ENCODE data around the gene SH2D1A.
"Not testable (repeated sequence)": the region's sequence is repeated elsewhere in the genome, so short reads cannot be mapped to it uniquely, and the experiment has no call there.

The SH2D1A gene

GRCh38 chrX:124383354-124383753 lies 37.0 kb downstream of the SH2D1A start:
- no peaks in the 10 kb centered on the region for H3K36me3 Mint-ChIP-seq (ENCODE audit: low read depth)

GRCh38 chrX:124386401-124386800 lies 40.0 kb downstream of the SH2D1A start:
- Mint-ChIP-seq H3K4me3 (no peak overlapping the region), H3K4me1 (ENCODE audit: low read depth) (no peaks in the 10 kb centered on the region), H3K27me3 (no peaks in the 10 kb centered on the region), H3K27ac (no peak overlapping the region), H3K9me3 (no peaks in the 10 kb centered on the region), H3K36me3 (ENCODE audit: low read depth) (no peaks in the 10 kb centered on the region)
- intact Hi-C loops (cut with micrococcal nuclease) = no loop called here

More at GRCh38 chrX:124383354-124383753, 37.0 kb downstream of the SH2D1A start:
- no peaks in the 10 kb centered on the region for H3K4me1 Mint-ChIP-seq (ENCODE audit: low read depth)
- no peak overlapping the region for H3K4me3 Mint-ChIP-seq
- no peaks in the 10 kb centered on the region for H3K27me3 Mint-ChIP-seq
- H3K27ac Mint-ChIP-seq = no peak overlapping the region
- no peaks in the 10 kb centered on the region for H3K9me3 Mint-ChIP-seq
- intact Hi-C loops (cut with micrococcal nuclease) = no loop called here

GRCh38 chrX:124388562-124388961 lies 42.2 kb downstream of the SH2D1A start:
- H3K27ac Mint-ChIP-seq = no peak overlapping the region
- intact Hi-C loops (cut with micrococcal nuclease) = no loop called here

GRCh38 chrX:124392794-124393193 lies 46.4 kb downstream of the SH2D1A start:
- Mint-ChIP-seq H3K27ac (no peak overlapping the region), H3K4me3 (no peak overlapping the region), H3K36me3 (ENCODE audit: low read depth) (no peaks in the 10 kb centered on the region), H3K4me1 (ENCODE audit: low read depth) (no peaks in the 10 kb centered on the region), H3K27me3 (no peaks in the 10 kb centered on the region), H3K9me3 (no peaks in the 10 kb centered on the region)
- intact Hi-C loops (cut with micrococcal nuclease) = no loop called here

More at GRCh38 chrX:124388562-124388961, 42.2 kb downstream of the SH2D1A start:
- no peaks in the 10 kb centered on the region for H3K36me3 Mint-ChIP-seq (ENCODE audit: low read depth)
- H3K27me3 Mint-ChIP-seq = no peaks in the 10 kb centered on the region
- no peak overlapping the region for H3K4me3 Mint-ChIP-seq
- H3K4me1 Mint-ChIP-seq (ENCODE audit: low read depth) = no peaks in the 10 kb centered on the region
- H3K9me3 Mint-ChIP-seq = no peaks in the 10 kb centered on the region

GRCh38 chrX:124393238-124393637 lies 46.9 kb downstream of the SH2D1A start:
- H3K4me3 Mint-ChIP-seq = no peak overlapping the region
- H3K9me3 Mint-ChIP-seq = no peaks in the 10 kb centered on the region
- H3K27me3 Mint-ChIP-seq = no peaks in the 10 kb centered on the region
- H3K27ac Mint-ChIP-seq = no peak overlapping the region
- intact Hi-C loops (cut with micrococcal nuclease) = no loop called here
- H3K36me3 Mint-ChIP-seq (ENCODE audit: low read depth) = no peaks in the 10 kb centered on the region
- H3K4me1 Mint-ChIP-seq (ENCODE audit: low read depth) = no peaks in the 10 kb centered on the region

GRCh38 chrX:124393659-124394058 lies 47.3 kb downstream of the SH2D1A start:
- Mint-ChIP-seq H3K4me3 (no peak overlapping the region), H3K4me1 (ENCODE audit: low read depth) (no peaks in the 10 kb centered on the region), H3K36me3 (ENCODE audit: low read depth) (no peaks in the 10 kb centered on the region), H3K27me3 (no peaks in the 10 kb centered on the region), H3K27ac (no peak overlapping the region), H3K9me3 (no peaks in the 10 kb centered on the region)
- intact Hi-C loops (cut with micrococcal nuclease) = no loop called here

- intact Hi-C loops (cut with micrococcal nuclease) = no loop called here
- H3K9me3 Mint-ChIP-seq = no peaks in the 10 kb centered on the region
- no peak overlapping the region for H3K27ac Mint-ChIP-seq
- H3K4me1 Mint-ChIP-seq (ENCODE audit: low read depth) = no peaks in the 10 kb centered on the region
- H3K36me3 Mint-ChIP-seq (ENCODE audit: low read depth) = no peaks in the 10 kb centered on the region
- no peaks in the 10 kb centered on the region for H3K27me3 Mint-ChIP-seq
- H3K4me3 Mint-ChIP-seq = no peak overlapping the region
These were observed 49.0 kb downstream of the SH2D1A start for GRCh38 chrX:124395145-124395880.

GRCh38 chrX:124401696-124402095 lies 55.3 kb downstream of the SH2D1A start:
- Mint-ChIP-seq H3K4me3 (no peak overlapping the region), H3K4me1 (ENCODE audit: low read depth) (no peaks in the 10 kb centered on the region), H3K27ac (no peak overlapping the region), H3K36me3 (ENCODE audit: low read depth) (no peaks in the 10 kb centered on the region), H3K9me3 (no peaks in the 10 kb centered on the region), H3K27me3 (no peaks in the 10 kb centered on the region)
- intact Hi-C loops (cut with micrococcal nuclease) = no loop called here

GRCh38 chrX:124405868-124406267 lies 59.5 kb downstream of the SH2D1A start:
- Mint-ChIP-seq H3K27ac (no peak overlapping the region), H3K36me3 (ENCODE audit: low read depth) (no peaks in the 10 kb centered on the region), H3K4me1 (ENCODE audit: low read depth) (no peaks in the 10 kb centered on the region), H3K9me3 (no peaks in the 10 kb centered on the region), H3K27me3 (no peaks in the 10 kb centered on the region), H3K4me3 (no peak overlapping the region)
- intact Hi-C loops (cut with micrococcal nuclease) = no loop called here

- Mint-ChIP-seq H3K9me3 (no peaks in the 10 kb centered on the region), H3K4me3 (no peak overlapping the region), H3K27me3 (no peaks in the 10 kb centered on the region), H3K4me1 (ENCODE audit: low read depth) (no peaks in the 10 kb centered on the region), H3K27ac (no peak overlapping the region), H3K36me3 (ENCODE audit: low read depth) (no peaks in the 10 kb centered on the region)
- intact Hi-C loops (cut with micrococcal nuclease) = no loop called here
These were observed 60.1 kb downstream of the SH2D1A start for GRCh38 chrX:124406294-124407014.

GRCh38 chrX:124407226-124407625 lies 60.9 kb downstream of the SH2D1A start:
- Mint-ChIP-seq H3K27ac (no peak overlapping the region), H3K9me3 (no peaks in the 10 kb centered on the region), H3K27me3 (no peaks in the 10 kb centered on the region), H3K4me1 (ENCODE audit: low read depth) (no peaks in the 10 kb centered on the region), H3K36me3 (ENCODE audit: low read depth) (no peaks in the 10 kb centered on the region), H3K4me3 (no peak overlapping the region)
- intact Hi-C loops (cut with micrococcal nuclease) = no loop called here

GRCh38 chrX:124408380-124408779 lies 62.0 kb downstream of the SH2D1A start:
- H3K9me3 Mint-ChIP-seq; H3K27me3 Mint-ChIP-seq; H3K27ac Mint-ChIP-seq; H3K36me3 Mint-ChIP-seq (ENCODE audit: low read depth); H3K4me1 Mint-ChIP-seq (ENCODE audit: low read depth); H3K4me3 Mint-ChIP-seq; intact Hi-C loops (cut with micrococcal nuclease): not testable (repeated sequence)

- intact Hi-C loops (cut with micrococcal nuclease) = no loop called here
- no peaks in the 10 kb centered on the region for H3K9me3 Mint-ChIP-seq
- H3K36me3 Mint-ChIP-seq (ENCODE audit: low read depth) = no peaks in the 10 kb centered on the region
- no peak overlapping the region for H3K4me3 Mint-ChIP-seq
- H3K27ac Mint-ChIP-seq = no peak overlapping the region
- H3K4me1 Mint-ChIP-seq (ENCODE audit: low read depth) = no peaks in the 10 kb centered on the region
- no peaks in the 10 kb centered on the region for H3K27me3 Mint-ChIP-seq
These were observed 66.9 kb downstream of the SH2D1A start for GRCh38 chrX:124413244-124413643.

GRCh38 chrX:124414281-124414680 lies 67.9 kb downstream of the SH2D1A start:
- Mint-ChIP-seq H3K27me3 (no peaks in the 10 kb centered on the region), H3K27ac (no peak overlapping the region), H3K4me3 (no peak overlapping the region), H3K9me3 (no peaks in the 10 kb centered on the region), H3K36me3 (ENCODE audit: low read depth) (no peaks in the 10 kb centered on the region), H3K4me1 (ENCODE audit: low read depth) (no peaks in the 10 kb centered on the region)
- intact Hi-C loops (cut with micrococcal nuclease) = no loop called here
